Gastroesophageal sphincter (tissue), 4 donors: ENCODE measurements around the gene ADCY10. TPM values are rescaled to one million over a fixed set of nuclear protein-coding genes. Genes with fewer than 3 reads are reported as not detected.
A peak's percentile ranks its signal among the peaks of the same experiment; 100 is the strongest.

Source experiments
- ATAC-seq: fragments of 150-250 bp; one replicate; pipeline ENCODE4 v1.9.1; 2016; ENCODE audit warnings: mild to moderate bottlenecking, moderate library complexity
- H3K27ac ChIP-seq, 4 donors: fragments of 200-600 bp; sonication (generic) in 3 of 4; 1 replicate in 3 of 4; 2 replicates in 1 of 4; pipeline ENCODE4 v1.5.1; 2016 to 2019
- H3K27me3 ChIP-seq: fragments of 200-600 bp; sonication (generic); one replicate; pipeline ENCODE4 v1.5.1; 2019
- H3K36me3 ChIP-seq, 2 donors: fragments of 200-600 bp; sonication (generic); one replicate each; pipeline ENCODE4 v1.5.1; 2019; ENCODE audit warnings: control low read depth in 1 of 2
- H3K4me1 ChIP-seq, 3 donors: fragments of 200-600 bp; sonication (generic); 1 replicate in 2 of 3; 2 replicates in 1 of 3; pipeline ENCODE4 v1.5.1; 2016 to 2019; ENCODE audit warnings: control low read depth in 2 of 3
- H3K4me3 ChIP-seq, 2 donors: fragments of 200-600 bp; sonication (generic); one replicate each; pipeline ENCODE4 v1.5.1; 2019; ENCODE audit warnings: mild to moderate bottlenecking in 1 of 2, moderate library complexity in 1 of 2
- H3K9me3 ChIP-seq, 3 donors: fragments of 200-600 bp; sonication (generic); one replicate each; pipeline ENCODE4 v1.5.1; 2017 to 2019; ENCODE audit warnings: control low read depth in 2 of 3
- CTCF ChIP-seq, 4 experiments: fragments of 200-600 bp in 2 of 4; fragments of 450-650 bp in 2 of 4; sonication (generic) in 1 of 4; IDR thresholded peaks; one replicate each; pipeline ENCODE4 v1.5.1; 2017 to 2019; ENCODE audit warnings: antibody characterized with exemption in 4 of 4, mild to moderate bottlenecking in 2 of 4, moderate library complexity in 2 of 4
- EP300 ChIP-seq: sonication (generic); formaldehyde crosslinking; IDR thresholded peaks from one replicate; pipeline ENCODE4 v1.6.1; 2017; ENCODE audit warnings: antibody characterized with exemption, mild to moderate bottlenecking
- POLR2A ChIP-seq, 2 donors: fragments of 450-650 bp; IDR thresholded peaks; one replicate each; pipeline ENCODE4 v1.6.1; 2017; ENCODE audit warnings: antibody characterized with exemption in 2 of 2, mild to moderate bottlenecking in 2 of 2, moderate library complexity in 1 of 2
- POLR2AphosphoS5 ChIP-seq: sonication (generic); formaldehyde crosslinking; IDR thresholded peaks from one replicate; pipeline ENCODE4 v1.6.1; 2017; ENCODE audit warnings: antibody characterized with exemption
- WGBS, 2 donors: methylation state at CpG; one replicate each; pipeline ENCODE4 v1.1.5; 2018; ENCODE audit warnings: low coverage in 1 of 2; 5-methylcytosine and 5-hydroxymethylcytosine counted together
- total RNA-seq, 4 donors: library from RNA; depleted of rRNA; stranded (reverse); fragments of >200 nt; gene quantifications; one replicate each; pipeline ENCODE4 v1.1.0, GENCODE V29; 2016

Gene ADCY10
- total RNA-seq, 4 donors from 2014 or later: 0.12 to 0.16 TPM; not detected in 2

- 79 to 86% methylated on average over 2 of the region's 2 CpGs for WGBS, 2 donors
- Histone ChIP-seq H3K4me1 (peaks cover 0 to 43% (median 0%) of the 10 kb centered on the region in 3 donors), H3K36me3 (peaks cover 0 to 9% of the 10 kb centered on the region in 2 donors), H3K27ac (no peak overlapping the region), H3K9me3 (no peaks in the 10 kb centered on the region), H3K27me3 (no peaks in the 10 kb centered on the region), H3K4me3 (no peak overlapping the region)
- no peak for TF ChIP-seq CTCF (IDR thresholded peaks at IDR 0.05)
- TF ChIP-seq EP300: no peak
- no peak for TF ChIP-seq POLR2A (IDR thresholded peaks at IDR 0.05)
- TF ChIP-seq POLR2AphosphoS5: no peak
- ATAC-seq: no peak
Observed at GRCh38 chr1:167947733-167948132, 33.8 kb upstream of the ADCY10 start.

- 70 to 93% methylated on average over 2 to 9 of the region's 9 CpGs for WGBS, 2 donors
- Histone ChIP-seq H3K27ac (no peak overlapping the region), H3K27me3 (no peaks in the 10 kb centered on the region), H3K4me1 (peaks cover 0 to 51% (median 0%) of the 10 kb centered on the region in 3 donors), H3K4me3 (no peak overlapping the region), H3K9me3 (no peaks in the 10 kb centered on the region), H3K36me3 (no peaks in the 10 kb centered on the region)
- no peak for ATAC-seq
- TF ChIP-seq POLR2AphosphoS5: no peak
- no peak for TF ChIP-seq CTCF (IDR thresholded peaks at IDR 0.05)
- TF ChIP-seq EP300: no peak
- no peak for TF ChIP-seq POLR2A (IDR thresholded peaks at IDR 0.05)
Observed at GRCh38 chr1:167943541-167943940, 29.6 kb upstream of the ADCY10 start.

- TF ChIP-seq CTCF (IDR thresholded peaks at IDR 0.05) (no peak), POLR2A (IDR thresholded peaks at IDR 0.05) (no peak), POLR2AphosphoS5 (no peak), EP300 (no peak)
- H3K4me1 ChIP-seq: peaks cover 0 to 41% (median 0%) of the 10 kb centered on the region in 3 donors
- no peaks in the 10 kb centered on the region for H3K27me3 ChIP-seq
- no peak overlapping the region for H3K4me3 ChIP-seq
- no peaks in the 10 kb centered on the region for H3K36me3 ChIP-seq
- H3K9me3 ChIP-seq: no peaks in the 10 kb centered on the region
- no peak overlapping the region for H3K27ac ChIP-seq
- ATAC-seq: no peak
- WGBS, 2 donors: 96 to 100% methylated on average over 1 to 2 of the region's 2 CpGs
Observed at GRCh38 chr1:167940264-167940663, 26.3 kb upstream of the ADCY10 start.

- Histone ChIP-seq H3K4me3 (peak overlapping the region; percentile 95 to 100), H3K36me3 (no peaks in the 10 kb centered on the region), H3K27ac (peak overlapping the region in 3 of 4 donors; percentile 89 to 99 (median 96)), H3K4me1 (peaks cover 0 to 60% (median 7%) of the 10 kb centered on the region in 3 donors), H3K9me3 (no peaks in the 10 kb centered on the region), H3K27me3 (no peaks in the 10 kb centered on the region)
- no peak for ATAC-seq
- 31 to 32% methylated on average over 5 of the region's 5 CpGs for WGBS, 2 donors
- TF ChIP-seq EP300 (no peak), POLR2AphosphoS5 (no peak), POLR2A (IDR thresholded peaks at IDR 0.05) (no peak), CTCF (IDR thresholded peaks at IDR 0.05) (no peak)
Observed at GRCh38 chr1:167938080-167938636, 24.2 kb upstream of the ADCY10 start.

- 0% methylated on average over 1 to 5 of the region's 5 CpGs for WGBS, 2 donors
- Histone ChIP-seq H3K4me1 (peaks cover 0 to 65% (median 7%) of the 10 kb centered on the region in 3 donors), H3K4me3 (peak overlapping the region; percentile 95 to 100), H3K36me3 (no peaks in the 10 kb centered on the region), H3K27me3 (no peaks in the 10 kb centered on the region), H3K27ac (peak overlapping the region; percentile 89 to 99 (median 98)), H3K9me3 (no peaks in the 10 kb centered on the region)
- no peak for TF ChIP-seq POLR2A (IDR thresholded peaks at IDR 0.05)
- ATAC-seq: no peak
Observed at GRCh38 chr1:167937709-167938010, 23.7 kb upstream of the ADCY10 start.
